GM21576 (cell line): ENCODE data around the gene WDR5B.
"Not testable (repeated sequence)": the region's sequence is repeated elsewhere in the genome, so short reads cannot be mapped to it uniquely, and the experiment has no call there.

ENCODE experiments used
- ATAC-seq: cut with Tn5 transposase; IDR thresholded peaks from one replicate; pipeline ENCODE4 v1.9.1; 2021; ENCODE audit warnings: mild to moderate bottlenecking, moderate library complexity; ENCODE audit not compliant: unreplicated experiment

Gene WDR5B

GRCh38 chr3:122415762-122416654 lies at the start of gene WDR5B:
TSS of gene WDR5B (minus strand) at chr3:122416062. CDS start at chr3:122415528, 534 bp downstream.
- ATAC-seq: peak; percentile 81

- ATAC-seq: no peak
Measured at GRCh38 chr3:122464659-122465058, 48.8 kb upstream of the WDR5B start.

- no peak for ATAC-seq
Measured at GRCh38 chr3:122462406-122462805, 46.5 kb upstream of the WDR5B start.

- ATAC-seq: no peak
Measured at GRCh38 chr3:122461806-122462205, 45.9 kb upstream of the WDR5B start.

GRCh38 chr3:122458992-122459391 lies 43.1 kb upstream of the WDR5B start:
- no peak for ATAC-seq

- no peak for ATAC-seq
Measured at GRCh38 chr3:122457706-122458105, 41.8 kb upstream of the WDR5B start.

- no peak for ATAC-seq
Measured at GRCh38 chr3:122456074-122456473, 40.2 kb upstream of the WDR5B start.

GRCh38 chr3:122451371-122451770 lies 35.5 kb upstream of the WDR5B start:
- no peak for ATAC-seq

GRCh38 chr3:122448218-122448617 lies 32.4 kb upstream of the WDR5B start:
- ATAC-seq: not testable (repeated sequence)

- not testable (repeated sequence) for ATAC-seq
Measured at GRCh38 chr3:122444491-122444887, 28.6 kb upstream of the WDR5B start.

GRCh38 chr3:122443762-122444490 lies 28.1 kb upstream of the WDR5B start:
- ATAC-seq: not testable (repeated sequence)

- no peak for ATAC-seq
Measured at GRCh38 chr3:122443090-122443489, 27.2 kb upstream of the WDR5B start.

- ATAC-seq: no peak
Measured at GRCh38 chr3:122435950-122436349, 20.1 kb upstream of the WDR5B start.

- no peak for ATAC-seq
Measured at GRCh38 chr3:122430371-122430770, 14.5 kb upstream of the WDR5B start.

GRCh38 chr3:122427857-122428471 lies 12.1 kb upstream of the WDR5B start:
- ATAC-seq: no peak

- ATAC-seq: no peak
Measured at GRCh38 chr3:122421836-122422235, 6.0 kb upstream of the WDR5B start.

- ATAC-seq: no peak
Measured at GRCh38 chr3:122421101-122421500, 5.2 kb upstream of the WDR5B start.

- no peak for ATAC-seq
Measured at GRCh38 chr3:122416966-122417365, 1.1 kb upstream of the WDR5B start.

GRCh38 chr3:122415104-122415744 lies 638 bp downstream of the WDR5B start:
- ATAC-seq: peak; percentile 56

GRCh38 chr3:122414391-122414790 lies 1.5 kb downstream of the WDR5B start:
- ATAC-seq: no peak

- ATAC-seq: no peak
Measured at GRCh38 chr3:122410639-122411038, 5.2 kb downstream of the WDR5B start.
